Trophoblast cell (in vitro differentiated cells and primary cell): ENCODE data around the gene SART1.
A peak's percentile ranks its signal among the peaks of the same experiment; 100 is the strongest.

Experiments used
- DNase-seq, 2 donors: peaks; one replicate each; pipeline ENCODE4 v3.0.0-alpha.2; 2016
- H2AFZ ChIP-seq: 2 replicates; pipeline ENCODE4 v1.6.1; 2013; ENCODE audit warnings: low read length, moderate library complexity, mild to moderate bottlenecking; ENCODE audit not compliant: insufficient read depth, poor library complexity
- H2AK5ac ChIP-seq: 2 replicates; pipeline ENCODE4 v1.6.1; 2013; ENCODE audit warnings: mild to moderate bottlenecking, low read length
- H2BK120ac ChIP-seq: 2 replicates; pipeline ENCODE4 v1.6.1; 2013; ENCODE audit warnings: low read length, mild to moderate bottlenecking, moderate library complexity; ENCODE audit not compliant: insufficient read depth, poor library complexity
- H2BK12ac ChIP-seq: 2 replicates; pipeline ENCODE4 v1.6.1; 2013; ENCODE audit warnings: mild to moderate bottlenecking, low read length, moderate library complexity
- H2BK5ac ChIP-seq: 2 replicates; pipeline ENCODE4 v1.6.1; 2013; ENCODE audit warnings: low read length, low read depth, moderate library complexity, mild to moderate bottlenecking; ENCODE audit not compliant: poor library complexity
- H3K14ac ChIP-seq: 2 replicates; pipeline ENCODE4 v1.6.1; 2013; ENCODE audit warnings: mild to moderate bottlenecking, low read length
- H3K18ac ChIP-seq: 2 replicates; pipeline ENCODE4 v1.6.1; 2013; ENCODE audit warnings: mild to moderate bottlenecking, low read length
- H3K23ac ChIP-seq: 2 replicates; pipeline ENCODE4 v1.6.1; 2013; ENCODE audit warnings: low read length
- H3K27ac ChIP-seq: 2 replicates; pipeline ENCODE4 v1.5.1; 2013; ENCODE audit warnings: low read depth, mild to moderate bottlenecking, inconsistent platforms, low read length, moderate library complexity
- H3K27me3 ChIP-seq: 2 replicates; pipeline ENCODE4 v1.6.1; 2013; ENCODE audit warnings: inconsistent platforms, mild to moderate bottlenecking, low read length, moderate library complexity; ENCODE audit not compliant: insufficient read depth
- H3K36me3 ChIP-seq, 2 experiments: 1 replicate in 1 of 2; 2 replicates in 1 of 2; pipeline ENCODE4 v1.6.1; 2013; ENCODE audit warnings: low read length in 2 of 2, mild to moderate bottlenecking in 2 of 2, moderate library complexity in 1 of 2; ENCODE audit not compliant: insufficient read depth in 2 of 2, control insufficient read depth in 1 of 2
- H3K4ac ChIP-seq: 2 replicates; pipeline ENCODE4 v1.6.1; 2013; ENCODE audit warnings: low read depth, mild to moderate bottlenecking, low read length, moderate library complexity
- H3K4me1 ChIP-seq, 2 experiments: 1 replicate in 1 of 2; 2 replicates in 1 of 2; pipeline ENCODE4 v1.6.1; 2013; ENCODE audit warnings: low read length in 2 of 2, mild to moderate bottlenecking in 2 of 2, moderate library complexity in 1 of 2; ENCODE audit not compliant: insufficient read depth in 2 of 2, control insufficient read depth in 1 of 2
- H3K4me2 ChIP-seq: 2 replicates; pipeline ENCODE4 v1.6.1; 2013; ENCODE audit warnings: inconsistent platforms, mild to moderate bottlenecking, low read length, moderate library complexity
- H3K4me3 ChIP-seq: 2 replicates; pipeline ENCODE4 v1.5.1; 2013; ENCODE audit warnings: mild to moderate bottlenecking, low read depth, low read length, inconsistent platforms
- H3K79me1 ChIP-seq: one replicate; pipeline ENCODE4 v1.6.1; 2013; ENCODE audit warnings: low read length
- H3K79me2 ChIP-seq: 2 replicates; pipeline ENCODE4 v1.6.1; 2013; ENCODE audit warnings: low read length, mild to moderate bottlenecking; ENCODE audit not compliant: control insufficient read depth, insufficient read depth, poor library complexity
- H3K9ac ChIP-seq: 2 replicates; pipeline ENCODE4 v1.6.1; 2013; ENCODE audit warnings: mild to moderate bottlenecking, low read length
- H3K9me3 ChIP-seq: 2 replicates; pipeline ENCODE4 v1.6.1; 2013; ENCODE audit warnings: low read depth, mild to moderate bottlenecking, control low read depth, inconsistent platforms, low read length; ENCODE audit not compliant: insufficient read depth
- H4K12ac ChIP-seq: 2 replicates; pipeline ENCODE4 v1.6.1; 2013; ENCODE audit warnings: low read depth, mild to moderate bottlenecking, low read length, moderate library complexity
- H4K8ac ChIP-seq: 2 replicates; pipeline ENCODE4 v1.6.1; 2013; ENCODE audit warnings: low read depth, mild to moderate bottlenecking, low read length, moderate library complexity
- H4K91ac ChIP-seq: one replicate; pipeline ENCODE4 v1.6.1; 2013; ENCODE audit warnings: low read depth, mild to moderate bottlenecking, low read length, moderate library complexity
- WGBS: extraction: QIAGEN DNeasy Blood & Tissue Kit; methylation state at CpG from one replicate; pipeline ENCODE4 v1.1.7; 2013; ENCODE audit warnings: missing lambda C conversion rate; ENCODE audit not compliant: insufficient read length, insufficient coverage; ENCODE audit errors: extremely low coverage; 5-methylcytosine and 5-hydroxymethylcytosine counted together

The SART1 gene

GRCh38 chr11:66012946-66013761 is 51.6 kb downstream of the SART1 start:
- H3K14ac ChIP-seq, result peak overlapping the region; percentile 62
- H3K23ac ChIP-seq, result no peak overlapping the region
- H4K91ac ChIP-seq, result peak overlapping the region; percentile 95
- no CpG with 5 or more reads among the region's 12 CpGs for WGBS
- peak overlapping the region; percentile 41 for H3K4me2 ChIP-seq
- peak overlapping the region; percentile 92 for H2BK120ac ChIP-seq
- H3K4ac ChIP-seq, result peak overlapping the region; percentile 0
- H2BK12ac ChIP-seq, result peak overlapping the region; percentile 95
- H4K8ac ChIP-seq, result peak overlapping the region; percentile 13
- H3K9ac ChIP-seq, result no peak overlapping the region
- no peaks in the 10 kb centered on the region for H3K9me3 ChIP-seq
- H4K12ac ChIP-seq, result no peak overlapping the region
- no peak overlapping the region for H3K4me3 ChIP-seq
- H3K79me1 ChIP-seq, result peaks cover 19% of the 10 kb centered on the region
- peaks cover 43 to 44% of the 10 kb centered on the region in 2 experiments for H3K4me1 ChIP-seq
- peak overlapping the region; percentile 54 for H2BK5ac ChIP-seq
- H3K79me2 ChIP-seq, result peaks cover 3% of the 10 kb centered on the region
- H3K18ac ChIP-seq, result peak overlapping the region; percentile 92
- H2AK5ac ChIP-seq, result peak overlapping the region; percentile 75
- DNase-seq, result peak; percentile 85 to 91
- H3K27me3 ChIP-seq, result no peaks in the 10 kb centered on the region
- peak overlapping the region; percentile 76 for H3K27ac ChIP-seq
- H2AFZ ChIP-seq, result peak overlapping the region; percentile 1
- H3K36me3 ChIP-seq, result no peaks in the 10 kb centered on the region

GRCh38 chr11:66013762-66014100 is 52.2 kb downstream of the SART1 start:
- peak overlapping the region; percentile 95 for H2BK12ac ChIP-seq
- DNase-seq, result no peak
- no peaks in the 10 kb centered on the region for H3K9me3 ChIP-seq
- peak overlapping the region; percentile 92 for H2BK120ac ChIP-seq
- peak overlapping the region; percentile 0 for H3K4ac ChIP-seq
- peak overlapping the region; percentile 54 for H2BK5ac ChIP-seq
- peak overlapping the region; percentile 33 for H4K8ac ChIP-seq
- no peak overlapping the region for H2AFZ ChIP-seq
- H3K18ac ChIP-seq, result peak overlapping the region; percentile 75
- peak overlapping the region; percentile 76 for H3K27ac ChIP-seq
- no peaks in the 10 kb centered on the region for H3K27me3 ChIP-seq
- H2AK5ac ChIP-seq, result peak overlapping the region; percentile 75
- no CpG with 5 or more reads among the region's 7 CpGs for WGBS
- H3K14ac ChIP-seq, result no peak overlapping the region
- peaks cover 19% of the 10 kb centered on the region for H3K79me1 ChIP-seq
- peaks cover 3% of the 10 kb centered on the region for H3K79me2 ChIP-seq
- peak overlapping the region; percentile 95 for H4K91ac ChIP-seq
- no peaks in the 10 kb centered on the region for H3K36me3 ChIP-seq
- no peak overlapping the region for H3K4me3 ChIP-seq
- H3K4me2 ChIP-seq, result no peak overlapping the region
- H3K9ac ChIP-seq, result no peak overlapping the region
- peaks cover 37 to 41% of the 10 kb centered on the region in 2 experiments for H3K4me1 ChIP-seq
- H3K23ac ChIP-seq, result no peak overlapping the region
- no peak overlapping the region for H4K12ac ChIP-seq

- DNase-seq, result no peak
- Histone ChIP-seq H3K18ac (no peak overlapping the region), H3K36me3 (no peaks in the 10 kb centered on the region), H3K4me2 (no peak overlapping the region), H3K27ac (no peak overlapping the region), H3K9me3 (no peaks in the 10 kb centered on the region), H2BK120ac (no peak overlapping the region), H4K91ac (no peak overlapping the region), H3K9ac (peak overlapping the region; percentile 24), H3K4me3 (no peak overlapping the region), H3K4me1 (peaks cover 36 to 38% of the 10 kb centered on the region in 2 experiments), H4K12ac (no peak overlapping the region), H3K14ac (no peak overlapping the region), H2AK5ac (no peak overlapping the region), H2BK5ac (no peak overlapping the region), H3K4ac (no peak overlapping the region), H2AFZ (no peak overlapping the region), H3K79me2 (peaks cover 3% of the 10 kb centered on the region), H3K23ac (no peak overlapping the region), H4K8ac (no peak overlapping the region), H2BK12ac (peak overlapping the region; percentile 42), H3K79me1 (peaks cover 19% of the 10 kb centered on the region), H3K27me3 (no peaks in the 10 kb centered on the region)
- WGBS, result no CpG with 5 or more reads among the region's 6 CpGs
Observed at GRCh38 chr11:66014804-66015453, 53.4 kb downstream of the SART1 start.

- Histone ChIP-seq H3K4ac (no peak overlapping the region), H3K79me2 (peaks cover 3% of the 10 kb centered on the region), H3K36me3 (no peaks in the 10 kb centered on the region), H3K79me1 (peaks cover 19% of the 10 kb centered on the region), H3K14ac (no peak overlapping the region), H3K18ac (no peak overlapping the region), H3K9ac (no peak overlapping the region), H3K9me3 (no peaks in the 10 kb centered on the region), H4K8ac (no peak overlapping the region), H3K4me3 (no peak overlapping the region), H3K27me3 (no peaks in the 10 kb centered on the region), H2BK5ac (no peak overlapping the region), H4K12ac (no peak overlapping the region), H3K4me2 (no peak overlapping the region), H4K91ac (no peak overlapping the region), H2BK120ac (no peak overlapping the region), H2AK5ac (no peak overlapping the region), H2BK12ac (peak overlapping the region; percentile 42), H3K4me1 (peaks cover 34 to 38% of the 10 kb centered on the region in 2 experiments), H3K23ac (no peak overlapping the region), H3K27ac (no peak overlapping the region), H2AFZ (no peak overlapping the region)
- no CpG with 5 or more reads among the region's 7 CpGs for WGBS
- DNase-seq, result no peak
Observed at GRCh38 chr11:66015454-66015881, 53.9 kb downstream of the SART1 start.
